HL-60 (cell line): ENCODE measurements around the gene CACNA1H.

Experiments used
- CTCF ChIP-seq: IDR thresholded peaks from one replicate; pipeline ENCODE4 v1.5.1; 2011; ENCODE audit warnings: low read length, control low read depth, inconsistent platforms; ENCODE audit not compliant: insufficient read depth
- GABPA ChIP-seq: IDR thresholded peaks from 2 replicates; pipeline ENCODE4 v1.6.1; 2012; ENCODE audit warnings: low read depth

GRCh38 chr16:1184980-1185379, 32.1 kb downstream of the CACNA1H start:
- no peak for TF ChIP-seq CTCF
- no peak for TF ChIP-seq GABPA
